Right kidney (tissue), 9 donors: ENCODE data around the gene RASD2.
"Not testable (repeated sequence)": the region's sequence is repeated elsewhere in the genome, so short reads cannot be mapped to it uniquely, and the experiment has no call there.

Experiments
- DNase-seq: peaks from one replicate; pipeline ENCODE4 v3.0.0-alpha.2; 2016
- long read RNA-seq, 8 donors: transcript quantifications; one replicate each; lab custom pipeline, GENCODE V29; 2026

The RASD2 gene
- long read RNA-seq, donor 1, result 0 reads
- long read RNA-seq, donor 2, result 0 reads
- long read RNA-seq, donor 3, result 0 reads
- long read RNA-seq, donor 4, partial matches to known transcripts, result 0 of 1 reads
- long read RNA-seq, donor 4, other reads (novel, unspliced or antisense), result 0 of 1 reads
- long read RNA-seq, donor 5, result 0 reads
- long read RNA-seq, donor 6, partial matches to known transcripts, result 0 of 1 reads
- long read RNA-seq, donor 6, other reads (novel, unspliced or antisense), result 0 of 1 reads
- long read RNA-seq, donor 7, result 0 reads
- long read RNA-seq, donor 8, result 0 reads

- peak; percentile 73 for DNase-seq
These were observed at the start of gene RASD2 for GRCh38 chr22:35540595-35541253. Gene RASD2 (plus strand): TSS chr22:35540831. CDS start chr22:35546810, 5,979 bp downstream.

DNA sequence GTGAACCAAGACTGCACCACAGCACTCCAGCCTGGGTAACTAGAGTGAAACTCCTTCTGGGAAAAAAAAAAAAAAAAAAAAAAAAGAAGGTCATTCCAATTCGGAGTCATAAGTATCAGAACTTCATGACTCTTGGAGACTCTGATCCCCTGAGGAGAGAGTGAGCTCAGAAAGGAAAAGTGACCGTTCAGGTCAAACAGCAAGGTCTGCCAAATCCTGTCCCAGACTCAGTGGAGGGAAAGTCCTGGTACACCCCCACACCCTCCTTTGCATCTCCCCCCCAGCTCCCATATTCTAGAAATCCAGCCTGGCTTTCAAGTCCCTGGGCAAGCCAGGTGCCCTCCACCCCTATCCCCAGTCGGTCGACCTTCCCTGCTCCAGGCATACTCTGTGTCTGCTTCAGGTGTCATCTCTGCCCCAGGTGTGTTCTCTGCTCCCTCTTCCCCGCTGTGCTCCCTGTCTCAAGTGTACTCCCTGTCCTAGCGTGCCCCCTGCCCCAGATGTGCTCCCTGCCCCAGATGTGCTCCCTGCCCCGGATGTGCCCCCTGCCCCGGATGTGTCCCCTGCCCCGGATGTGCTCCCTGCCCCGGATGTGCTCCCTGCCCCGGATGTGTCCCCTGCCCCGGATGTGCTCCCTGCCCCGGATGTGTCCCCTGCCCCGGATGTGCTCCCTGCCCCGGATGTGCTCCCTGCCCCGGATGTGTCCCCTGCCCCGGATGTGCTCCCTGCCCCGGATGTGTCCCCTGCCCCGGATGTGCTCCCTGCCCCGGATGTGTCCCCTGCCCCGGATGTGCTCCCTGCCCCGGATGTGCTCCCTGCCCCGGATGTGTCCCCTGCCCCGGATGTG, 49.3 kb upstream of the RASD2 start:
- DNase-seq, result not testable (repeated sequence)

DNA sequence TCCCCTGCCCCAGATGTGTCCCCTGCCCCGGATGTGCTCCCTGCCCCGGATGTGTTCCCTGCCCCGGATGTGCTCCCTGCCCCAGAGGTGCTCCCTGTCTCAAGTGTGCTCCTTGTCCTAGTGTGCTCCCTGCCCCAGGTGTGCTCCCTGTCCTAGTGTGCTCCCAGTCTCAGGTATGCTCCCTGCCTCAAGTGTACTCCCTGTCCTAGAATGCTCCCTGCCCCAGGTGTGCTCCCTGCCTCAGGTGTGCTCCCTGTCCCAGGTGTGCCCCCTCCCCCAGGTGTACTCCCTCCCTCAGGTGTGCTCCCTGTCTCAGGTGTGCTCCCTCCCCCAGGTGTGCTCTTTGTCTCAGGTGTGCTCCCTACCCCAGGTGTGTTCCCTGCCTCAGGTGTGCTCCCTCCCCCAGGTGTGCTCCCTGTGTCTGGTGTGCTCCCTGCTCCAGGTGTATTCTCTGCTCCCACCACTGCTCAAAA, 48.7 kb upstream of the RASD2 start:
- no peak for DNase-seq

DNA sequence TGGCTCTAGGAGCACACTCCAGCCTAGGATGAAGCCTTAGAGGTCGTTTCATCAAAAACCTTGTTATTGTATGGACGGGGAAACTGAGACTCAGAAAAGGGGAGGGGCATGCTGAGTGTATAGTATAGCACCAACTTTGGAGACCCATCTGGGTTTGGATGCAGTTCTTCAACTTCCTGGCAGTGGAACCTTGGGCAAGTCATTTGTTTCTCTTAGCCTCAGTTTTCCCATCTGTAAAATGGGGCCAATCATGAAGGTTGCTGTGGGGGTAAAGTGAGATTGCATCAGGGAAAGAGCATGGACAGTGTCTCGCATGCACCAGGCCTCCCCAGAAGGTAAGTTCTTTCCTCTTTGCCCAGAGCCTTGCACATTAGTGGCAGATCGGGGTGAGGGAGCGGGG, 47.6 kb upstream of the RASD2 start:
- DNase-seq, result no peak

DNA sequence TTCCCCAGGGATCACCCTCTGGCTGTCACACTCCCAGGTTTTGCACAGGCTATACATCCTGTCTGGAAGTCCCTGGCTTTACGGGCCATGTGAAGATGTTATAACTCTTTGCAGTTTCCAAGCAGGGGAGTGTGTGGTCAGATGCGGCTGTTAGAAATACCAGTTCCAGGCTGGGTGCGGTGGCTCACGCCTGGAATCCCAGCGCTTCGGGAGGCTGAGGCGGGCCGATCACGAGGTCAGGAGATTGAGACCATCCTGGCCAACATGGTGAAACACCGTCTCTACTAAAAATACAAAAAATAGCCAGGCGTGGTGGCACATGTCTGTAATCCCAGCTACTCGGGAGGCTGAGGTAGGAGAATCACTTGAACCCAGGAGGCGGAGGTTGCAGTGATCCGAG, 44.9 kb upstream of the RASD2 start:
- DNase-seq, result not testable (repeated sequence)

DNA sequence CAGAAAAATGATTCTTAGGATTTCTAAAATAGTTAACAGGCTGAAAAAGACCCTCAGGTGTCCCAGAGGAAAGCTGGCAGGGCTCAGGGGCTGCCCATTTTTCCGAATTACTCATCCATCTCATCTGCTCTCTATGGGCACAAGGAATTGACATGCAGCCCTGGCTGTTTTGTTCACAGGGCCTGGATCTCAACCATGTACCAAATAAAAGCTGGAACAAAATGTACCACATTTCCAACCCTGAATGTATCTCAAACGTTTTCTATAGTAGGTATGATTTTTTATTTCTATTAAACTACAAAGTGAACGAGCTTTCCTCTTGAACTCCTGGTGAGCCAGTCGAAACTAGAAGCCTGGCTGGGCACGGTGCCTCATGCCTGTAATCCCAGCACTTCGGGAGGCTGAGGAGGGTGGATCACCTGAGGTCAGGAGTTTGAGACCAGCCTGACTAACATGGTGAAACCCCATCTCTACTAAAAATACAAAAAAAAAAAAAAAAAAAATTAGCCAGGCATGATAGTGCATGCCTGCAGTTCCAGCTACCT, 43.8 kb upstream of the RASD2 start:
- no peak for DNase-seq

DNA sequence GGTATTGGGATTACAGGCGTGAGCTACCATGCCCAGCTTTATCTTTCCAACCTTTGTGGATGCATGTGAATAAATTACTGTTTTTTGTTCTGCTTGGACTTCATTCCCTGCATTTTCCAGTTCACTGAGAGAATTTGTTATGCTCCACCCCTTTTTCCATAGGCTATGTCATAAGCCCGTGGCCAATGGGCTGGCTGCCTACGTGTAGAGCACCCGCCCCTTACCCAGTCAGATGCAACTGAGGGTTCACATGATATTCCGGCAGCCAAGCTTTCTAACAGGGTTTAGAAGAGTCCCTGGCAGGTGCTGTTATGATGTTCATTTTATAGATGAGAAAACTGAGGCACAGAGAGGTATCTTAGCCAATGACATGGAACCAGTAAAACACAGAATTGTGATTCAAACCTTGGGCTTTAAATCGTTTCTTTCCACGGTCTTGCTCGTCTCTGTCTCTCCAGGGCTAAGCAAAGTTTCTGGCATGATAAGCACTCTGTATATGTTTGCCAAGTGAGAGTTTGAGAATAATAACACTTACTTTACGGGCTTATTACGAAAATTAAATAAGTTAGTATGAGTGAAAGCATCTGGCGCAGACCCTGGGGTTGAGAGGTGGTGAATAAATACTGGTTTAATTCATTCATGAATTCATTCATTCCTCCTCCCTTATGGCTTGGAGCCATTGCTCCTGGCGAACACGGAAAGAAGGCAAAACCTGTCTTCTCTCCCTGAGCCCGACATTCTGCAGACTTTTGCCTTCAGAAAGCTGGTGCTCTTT, 42.4 kb upstream of the RASD2 start:
- DNase-seq, result no peak

DNA sequence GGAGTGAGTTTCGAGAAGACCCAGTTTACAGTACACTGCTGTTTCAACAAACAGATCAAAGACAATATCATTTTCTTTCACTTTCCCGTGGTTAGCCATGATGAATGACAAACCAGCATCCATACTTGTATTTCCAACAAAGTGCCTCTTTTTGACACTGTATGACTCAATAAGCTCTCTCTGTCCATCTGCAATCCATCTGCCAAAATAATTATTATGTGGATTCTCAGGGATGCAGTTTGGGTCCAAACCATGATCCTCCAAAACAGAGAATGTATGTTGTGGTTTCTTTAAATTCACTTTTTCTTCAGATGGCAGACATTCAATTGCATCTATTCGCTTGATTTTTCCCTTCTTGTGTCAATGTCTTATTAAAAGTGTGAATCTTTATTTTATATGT, 37.8 kb upstream of the RASD2 start:
- no peak for DNase-seq

GRCh38 chr22:35505399-35506258, 35.0 kb upstream of the RASD2 start:
- DNase-seq, result no peak

GRCh38 chr22:35506259-35506570, 34.4 kb upstream of the RASD2 start:
- no peak for DNase-seq

DNA sequence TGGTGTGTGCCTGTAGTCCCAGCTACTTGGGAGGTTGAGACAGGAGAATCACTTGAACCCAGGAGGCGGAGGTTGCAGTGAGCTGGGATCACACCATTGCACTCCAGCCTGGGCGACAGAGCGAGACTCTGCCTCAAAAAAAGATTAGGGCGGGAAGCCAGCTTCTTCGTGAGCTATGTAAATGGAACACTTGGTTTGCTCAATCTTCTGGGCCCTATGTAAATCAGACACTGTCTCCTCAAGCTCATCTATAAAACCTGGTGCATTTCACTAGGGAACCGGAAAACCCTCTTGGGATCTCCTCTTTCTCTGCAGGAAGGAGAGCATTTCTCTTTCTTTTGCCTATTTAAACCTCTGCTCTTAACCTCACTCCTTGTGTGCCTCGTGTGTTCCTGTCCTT, 32.8 kb upstream of the RASD2 start:
- not testable (repeated sequence) for DNase-seq

GRCh38 chr22:35509451-35509850, 31.2 kb upstream of the RASD2 start:
- no peak for DNase-seq

DNA sequence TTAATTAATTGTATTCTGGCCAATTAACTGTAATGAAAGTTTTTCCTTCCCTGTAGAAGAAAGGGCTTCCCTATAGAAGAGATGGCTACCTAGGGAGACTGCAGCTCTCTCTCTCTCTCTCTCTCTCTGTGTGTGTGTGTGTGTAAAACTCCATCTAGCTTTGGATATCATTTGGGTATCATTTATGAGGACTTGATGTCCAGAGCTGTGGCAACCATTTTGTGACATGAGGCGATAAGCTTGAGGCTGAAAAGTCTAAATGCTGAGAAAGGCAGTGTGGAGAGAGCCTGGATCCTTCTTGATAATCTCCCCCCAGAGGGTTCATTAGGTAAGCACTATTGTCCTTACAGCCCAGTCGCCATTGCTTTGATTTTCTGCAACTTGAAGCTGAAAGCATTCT, 30.7 kb upstream of the RASD2 start:
- no peak for DNase-seq

- no peak for DNase-seq
These were observed 30.1 kb upstream of the RASD2 start for GRCh38 chr22:35510481-35510934.

- DNase-seq, result no peak
These were observed 29.7 kb upstream of the RASD2 start for GRCh38 chr22:35510951-35511350.

- DNase-seq, result no peak
These were observed 26.3 kb upstream of the RASD2 start for GRCh38 chr22:35514366-35514765.

- not testable (repeated sequence) for DNase-seq
These were observed 24.7 kb upstream of the RASD2 start for GRCh38 chr22:35515952-35516351.

DNA sequence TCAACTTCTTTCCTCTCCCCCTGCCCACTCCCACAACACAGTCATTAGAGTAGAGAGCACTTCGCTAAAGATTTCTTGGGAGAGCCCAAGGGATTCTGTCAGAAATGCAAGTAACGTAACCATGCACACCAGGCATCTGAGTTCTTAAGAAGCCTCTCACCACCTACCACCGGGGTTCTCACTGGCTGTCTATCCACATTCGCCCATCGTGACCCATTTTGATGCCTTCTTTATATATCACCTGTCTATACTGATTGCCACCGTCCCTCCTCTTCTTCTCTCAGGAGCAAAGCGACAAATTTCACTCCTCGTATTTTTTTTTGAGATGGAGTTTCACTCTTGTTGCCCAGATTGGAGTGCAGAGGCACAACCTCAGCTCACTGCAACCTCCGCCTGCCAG, 23.9 kb upstream of the RASD2 start:
- no peak for DNase-seq

GRCh38 chr22:35517207-35517606, 23.4 kb upstream of the RASD2 start:
- DNase-seq, result no peak

DNA sequence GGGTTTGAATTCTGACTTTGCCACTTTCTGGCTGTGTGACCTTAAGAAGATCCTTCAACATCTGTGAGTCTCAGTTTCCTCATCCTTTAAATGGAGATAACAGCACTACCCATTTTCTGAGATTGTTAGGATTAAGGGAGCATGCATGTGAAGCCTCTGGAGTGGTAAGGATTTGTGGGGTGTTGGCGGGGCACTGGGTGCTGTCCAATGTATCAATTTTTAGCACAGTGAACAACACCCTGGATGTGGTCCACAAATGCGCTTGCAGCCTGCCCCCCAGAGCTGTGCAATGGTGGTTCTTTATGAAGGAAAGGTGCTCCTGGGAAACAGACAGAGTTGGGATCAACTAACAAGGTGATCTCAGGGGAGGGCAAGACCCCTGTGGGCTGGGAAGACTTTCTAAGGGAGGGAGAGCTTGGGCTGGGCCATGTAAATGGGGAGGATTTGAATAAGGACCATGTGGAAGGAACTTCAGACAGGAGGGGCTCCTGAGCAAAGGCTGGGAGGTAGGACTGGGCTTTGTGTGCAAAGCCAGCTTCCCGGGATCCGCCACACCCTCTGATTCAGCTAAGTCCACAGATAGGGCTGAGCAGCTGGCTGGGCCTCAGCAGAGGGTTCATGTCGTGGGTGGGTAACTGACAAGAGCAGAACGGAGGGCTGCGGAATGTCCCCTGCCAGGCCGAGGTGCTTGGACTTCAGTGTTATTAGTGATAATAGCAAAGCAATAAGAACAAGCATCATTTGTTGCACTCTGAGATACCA, 22.7 kb upstream of the RASD2 start:
- no peak for DNase-seq
